H1 (cell line): ENCODE data around the gene CMYA5.

Experiments used
- BCL11A ChIP-seq, 2 experiments: IDR thresholded peaks; one replicate each; pipeline ENCODE4 v1.6.1; 2011; ENCODE audit warnings: low read depth in 2 of 2, low read length in 2 of 2, mild to moderate bottlenecking in 2 of 2
- CTCF ChIP-seq, 3 experiments: IDR thresholded peaks; 1 replicate in 2 of 3; 2 replicates in 1 of 3; pipeline versions ENCODE4 v1.5.1 to v1.6.1; 2011; ENCODE audit warnings: low read length in 3 of 3, mild to moderate bottlenecking in 3 of 3, inconsistent platforms in 2 of 3, low read depth in 1 of 3, moderate library complexity in 1 of 3; ENCODE audit not compliant: insufficient read depth in 1 of 3; ENCODE audit errors: control extremely low read depth in 1 of 3
- KDM1A ChIP-seq: fragments of 200-600, 300-600 bp; sonication (generic); IDR thresholded peaks from 2 replicates; pipeline ENCODE4 v1.7.1; 2016; ENCODE audit warnings: mild to moderate bottlenecking, low read length, borderline replicate concordance

GRCh38 chr5:79847561-79847960, 157.9 kb downstream of the CMYA5 start:
- TF ChIP-seq BCL11A (IDR thresholded peaks at IDR 0.05; ENCODE audit: low read depth in 2 of 2, low read length in 2 of 2), result no peak
- TF ChIP-seq CTCF (IDR thresholded peaks at IDR 0.05; ENCODE audit: control extremely low read depth in 1 of 3, insufficient read depth in 1 of 3, low read depth in 1 of 3, low read length in 3 of 3), result no peak
- no peak for TF ChIP-seq KDM1A
